HG03280 (cell line): ENCODE results near the gene ITGA6.

Experiments
- ATAC-seq: cut with Tn5 transposase; IDR thresholded peaks from one replicate; pipeline ENCODE4 v1.9.1; 2021; ENCODE audit warnings: mild to moderate bottlenecking, moderate library complexity; ENCODE audit not compliant: unreplicated experiment

Gene ITGA6

GRCh38 chr2:172439509-172439860 lies 12.1 kb downstream of the ITGA6 start:
- no peak for ATAC-seq

- no peak for ATAC-seq
Observed at GRCh38 chr2:172439911-172440310, 12.5 kb downstream of the ITGA6 start.

GRCh38 chr2:172440795-172441194 lies 13.4 kb downstream of the ITGA6 start:
- peak; percentile 63 for ATAC-seq

GRCh38 chr2:172442072-172442895 lies 14.9 kb downstream of the ITGA6 start:
- no peak for ATAC-seq

- ATAC-seq, result no peak
Observed at GRCh38 chr2:172445851-172446250, 18.5 kb downstream of the ITGA6 start.

- no peak for ATAC-seq
Observed at GRCh38 chr2:172446474-172447063, 19.2 kb downstream of the ITGA6 start.

- ATAC-seq, result no peak
Observed at GRCh38 chr2:172447811-172448493, 20.6 kb downstream of the ITGA6 start.

- no peak for ATAC-seq
Observed at GRCh38 chr2:172448544-172449267, 21.3 kb downstream of the ITGA6 start.

- no peak for ATAC-seq
Observed at GRCh38 chr2:172449911-172450550, 22.6 kb downstream of the ITGA6 start.

GRCh38 chr2:172451923-172452322 lies 24.5 kb downstream of the ITGA6 start:
- ATAC-seq, result no peak

- ATAC-seq, result no peak
Observed at GRCh38 chr2:172452845-172453244, 25.5 kb downstream of the ITGA6 start.

GRCh38 chr2:172454404-172455120 lies 27.2 kb downstream of the ITGA6 start:
- ATAC-seq, result no peak

- ATAC-seq, result no peak
Observed at GRCh38 chr2:172455121-172455515, 27.7 kb downstream of the ITGA6 start.

GRCh38 chr2:172456002-172456401 lies 28.6 kb downstream of the ITGA6 start:
- ATAC-seq, result no peak

GRCh38 chr2:172457536-172457935 lies 30.1 kb downstream of the ITGA6 start:
- no peak for ATAC-seq

GRCh38 chr2:172458561-172459124 lies 31.3 kb downstream of the ITGA6 start:
- no peak for ATAC-seq

- no peak for ATAC-seq
Observed at GRCh38 chr2:172460780-172461201, 33.4 kb downstream of the ITGA6 start.

GRCh38 chr2:172461591-172462372 lies 34.4 kb downstream of the ITGA6 start:
- no peak for ATAC-seq

- ATAC-seq, result no peak
Observed at GRCh38 chr2:172462373-172462848, 35.0 kb downstream of the ITGA6 start.
